ENCODE results near the gene MSTO1.
"Not testable (repeated sequence)": the region's sequence is repeated elsewhere in the genome, so short reads cannot be mapped to it uniquely, and the experiment has no call there.

The MSTO1 gene

GRCh38 chr1:155622191-155622590, 12.2 kb downstream of the MSTO1 start:
- DNase-seq: no peak

GRCh38 chr1:155623357-155623756, 13.3 kb downstream of the MSTO1 start:
- DNase-seq: no peak

- DNase-seq: not testable (repeated sequence)
Measured at GRCh38 chr1:155626428-155626827, 16.4 kb downstream of the MSTO1 start.

- no peak for DNase-seq
Measured at GRCh38 chr1:155636397-155637153, 26.6 kb downstream of the MSTO1 start.

- no peak for DNase-seq
Measured at GRCh38 chr1:155640367-155640766, 30.3 kb downstream of the MSTO1 start.

GRCh38 chr1:155642559-155643180, 32.7 kb downstream of the MSTO1 start:
- DNase-seq: not testable (repeated sequence)

- no peak for DNase-seq
Measured at GRCh38 chr1:155643230-155643629, 33.2 kb downstream of the MSTO1 start.

GRCh38 chr1:155645034-155645598, 35.1 kb downstream of the MSTO1 start:
- peak in 1 of 3 experiments; percentile 13 for DNase-seq

DNA sequence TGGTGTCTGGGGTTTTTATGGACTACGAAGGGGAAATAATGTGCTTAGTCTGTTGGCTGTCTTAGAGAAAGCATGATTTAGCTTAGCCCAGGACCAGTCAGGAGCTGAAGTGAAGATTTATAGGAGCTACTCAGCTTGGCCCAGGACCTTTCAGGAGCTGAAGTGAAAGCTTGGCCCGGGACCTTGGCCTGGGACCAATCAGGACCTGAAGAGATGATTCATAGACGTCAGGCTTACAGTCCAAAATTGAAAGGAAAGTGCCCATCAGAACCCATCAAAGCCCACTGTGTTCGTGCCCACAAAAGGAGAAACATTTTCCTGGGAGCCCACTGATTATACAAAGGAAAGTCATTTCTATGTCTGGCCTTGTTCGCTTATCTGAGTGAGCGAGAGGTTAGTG, 35.6 kb downstream of the MSTO1 start:
- DNase-seq: no peak

DNA sequence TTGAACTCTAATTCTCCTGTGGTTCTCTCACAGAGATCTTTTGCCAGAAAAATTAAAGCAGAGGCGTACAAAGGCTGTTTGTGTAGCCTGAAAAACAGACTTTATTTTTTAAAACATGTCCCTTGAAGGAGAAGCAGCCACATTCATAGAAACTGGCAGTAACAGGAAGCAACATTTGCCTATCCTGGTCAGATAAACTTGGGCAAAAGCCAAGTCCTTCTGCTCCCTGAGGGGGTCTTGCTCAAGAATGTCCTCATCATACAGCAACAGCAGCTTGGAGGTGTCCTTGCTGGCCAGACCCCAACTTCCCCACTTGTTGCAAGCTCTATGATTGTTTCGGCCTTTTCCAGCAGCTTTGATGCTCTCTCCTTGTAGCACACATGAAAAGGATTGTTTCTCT, 36.3 kb downstream of the MSTO1 start:
- DNase-seq: no peak

GRCh38 chr1:155648207-155649147, 38.5 kb downstream of the MSTO1 start:
- peak in 2 of 3 experiments; percentile 15 to 46 for DNase-seq

GRCh38 chr1:155649676-155650075, 39.7 kb downstream of the MSTO1 start:
- no peak for DNase-seq

DNA sequence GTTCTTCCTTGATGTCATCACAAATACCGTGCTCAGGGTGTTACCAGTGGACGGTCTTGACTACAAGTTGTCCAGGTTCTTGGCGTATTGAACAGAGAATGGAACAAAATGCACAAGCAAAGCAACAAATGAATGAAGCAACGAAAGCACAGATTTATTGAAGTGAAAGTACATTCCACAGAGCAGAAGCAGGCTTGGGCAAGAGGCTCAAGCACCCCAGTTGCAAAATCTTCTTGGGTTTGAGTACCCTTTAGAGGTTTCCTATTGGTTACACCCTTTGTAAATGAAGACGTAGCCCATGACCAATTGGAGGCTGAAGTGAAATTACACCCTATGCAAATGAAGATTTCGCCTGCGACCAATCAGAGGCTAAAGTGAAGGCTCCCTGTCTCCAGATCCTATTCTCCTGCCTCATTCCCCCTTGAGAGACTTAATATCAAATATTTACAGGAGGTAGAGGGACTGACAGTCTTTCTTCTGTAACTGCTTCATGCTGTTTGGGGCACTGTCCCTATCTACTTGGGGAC, 40.3 kb downstream of the MSTO1 start:
- DNase-seq: no peak

GRCh38 chr1:155651861-155652661, 42.0 kb downstream of the MSTO1 start:
- DNase-seq: peak in 1 of 3 experiments; percentile 57

- DNase-seq: no peak
Measured at GRCh38 chr1:155652951-155653350, 42.9 kb downstream of the MSTO1 start.

DNA sequence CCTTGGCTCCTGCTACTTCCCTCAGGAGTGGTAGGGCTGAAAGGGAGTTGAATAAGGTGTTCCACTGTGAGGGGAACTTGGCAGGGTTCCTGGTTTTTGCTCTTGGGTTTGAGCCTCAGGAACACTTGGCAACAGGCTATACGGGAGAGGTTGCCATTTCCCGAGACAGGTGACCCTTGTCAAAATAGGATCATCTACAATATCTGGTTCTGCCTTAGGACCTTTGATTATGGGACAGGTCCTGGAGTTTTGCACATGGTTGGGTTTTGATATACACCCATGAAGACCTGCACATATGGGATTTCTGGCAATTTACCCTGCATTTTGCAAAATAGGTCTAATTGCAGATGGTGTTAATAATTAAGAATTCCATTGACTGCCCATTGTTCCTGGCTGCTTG, 47.4 kb downstream of the MSTO1 start:
- DNase-seq: no peak

DNA sequence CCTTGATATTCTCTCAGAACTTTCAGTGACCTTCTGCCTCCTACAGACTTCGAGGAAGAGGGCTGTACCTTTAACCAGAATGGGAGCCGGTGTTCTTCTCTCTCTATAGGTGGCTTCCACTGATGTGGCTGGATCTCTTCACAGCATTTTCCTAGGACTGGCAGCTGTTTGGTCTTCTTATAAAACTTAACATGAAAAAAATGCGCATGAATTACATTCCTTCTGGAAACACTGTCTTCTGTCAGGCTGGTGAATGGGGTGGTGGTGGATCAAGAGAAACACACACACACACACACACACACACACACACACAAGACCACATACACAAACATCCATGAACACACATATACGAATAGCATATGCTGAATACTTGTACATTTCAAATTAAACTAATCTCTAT, 51.2 kb downstream of the MSTO1 start:
- not testable (repeated sequence) for DNase-seq
